HG03045 (cell line): ENCODE data around the gene ZNF467.

ENCODE experiments used
- ATAC-seq: cut with Tn5 transposase; IDR thresholded peaks from one replicate; pipeline ENCODE4 v1.9.1; 2021; ENCODE audit warnings: mild to moderate bottlenecking, moderate library complexity; ENCODE audit not compliant: unreplicated experiment

The ZNF467 gene

GRCh38 chr7:149773446-149774236 lies at the start of gene ZNF467:
Gene ZNF467, minus strand, starts transcription at chr7:149773588. Its CDS starts 2,556 bp downstream, at chr7:149771032.
- no peak for ATAC-seq

GRCh38 chr7:149822353-149822943 lies 49.1 kb upstream of the ZNF467 start:
- no peak for ATAC-seq

GRCh38 chr7:149821191-149822148 lies 48.1 kb upstream of the ZNF467 start:
- no peak for ATAC-seq

GRCh38 chr7:149820622-149821190 lies 47.3 kb upstream of the ZNF467 start:
- no peak for ATAC-seq

GRCh38 chr7:149819961-149820340 lies 46.6 kb upstream of the ZNF467 start:
- no peak for ATAC-seq

GRCh38 chr7:149819141-149819960 lies 46.0 kb upstream of the ZNF467 start:
- ATAC-seq = no peak

GRCh38 chr7:149818536-149818840 lies 45.1 kb upstream of the ZNF467 start:
- no peak for ATAC-seq

- no peak for ATAC-seq
Observed at GRCh38 chr7:149817836-149818535, 44.6 kb upstream of the ZNF467 start.

GRCh38 chr7:149817301-149817771 lies 43.9 kb upstream of the ZNF467 start:
- ATAC-seq = no peak

GRCh38 chr7:149816794-149817193 lies 43.4 kb upstream of the ZNF467 start:
- no peak for ATAC-seq

- ATAC-seq = no peak
Observed at GRCh38 chr7:149816267-149816751, 42.9 kb upstream of the ZNF467 start.

GRCh38 chr7:149815661-149816266 lies 42.4 kb upstream of the ZNF467 start:
- no peak for ATAC-seq

GRCh38 chr7:149815121-149815520 lies 41.7 kb upstream of the ZNF467 start:
- ATAC-seq = no peak

- ATAC-seq = no peak
Observed at GRCh38 chr7:149814494-149814893, 41.1 kb upstream of the ZNF467 start.

- ATAC-seq = no peak
Observed at GRCh38 chr7:149813254-149814035, 40.1 kb upstream of the ZNF467 start.

- ATAC-seq = no peak
Observed at GRCh38 chr7:149811831-149812490, 38.6 kb upstream of the ZNF467 start.

- ATAC-seq = no peak
Observed at GRCh38 chr7:149811221-149811620, 37.8 kb upstream of the ZNF467 start.

GRCh38 chr7:149809215-149809614 lies 35.8 kb upstream of the ZNF467 start:
- no peak for ATAC-seq
